Duodenal mucosa (tissue), 2 donors: ENCODE results near the gene TNIK.

Experiments
- H3K27ac ChIP-seq: one replicate; pipeline ENCODE4 v1.7.0; 2013; ENCODE audit warnings: low read depth, low read length
- H3K27me3 ChIP-seq, 2 donors: one replicate each; pipeline ENCODE4 v1.7.0; 2013; ENCODE audit warnings: low read length in 2 of 2, control low read depth in 1 of 2; ENCODE audit not compliant: insufficient read depth in 2 of 2, control insufficient read depth in 1 of 2
- H3K36me3 ChIP-seq, 2 donors: one replicate each; pipeline ENCODE4 v1.7.0; 2013; ENCODE audit warnings: low read length in 2 of 2, control low read depth in 1 of 2; ENCODE audit not compliant: insufficient read depth in 2 of 2, control insufficient read depth in 1 of 2
- H3K4me1 ChIP-seq, 2 donors: one replicate each; pipeline ENCODE4 v1.7.0; 2013; ENCODE audit warnings: low read length in 2 of 2, control low read depth in 1 of 2; ENCODE audit not compliant: insufficient read depth in 2 of 2, control insufficient read depth in 1 of 2
- H3K4me3 ChIP-seq, 2 donors: one replicate each; pipeline ENCODE4 v1.7.0; 2013; ENCODE audit warnings: low read length in 2 of 2, low read depth in 1 of 2
- H3K9ac ChIP-seq, 2 donors: one replicate each; pipeline ENCODE4 v1.7.0; 2013; ENCODE audit warnings: low read length in 2 of 2, low read depth in 1 of 2
- H3K9me3 ChIP-seq, 2 donors: one replicate each; pipeline ENCODE4 v1.7.0; 2013; ENCODE audit warnings: low read length in 2 of 2, control low read depth in 1 of 2; ENCODE audit not compliant: control insufficient read depth in 1 of 2

The TNIK gene

DNA sequence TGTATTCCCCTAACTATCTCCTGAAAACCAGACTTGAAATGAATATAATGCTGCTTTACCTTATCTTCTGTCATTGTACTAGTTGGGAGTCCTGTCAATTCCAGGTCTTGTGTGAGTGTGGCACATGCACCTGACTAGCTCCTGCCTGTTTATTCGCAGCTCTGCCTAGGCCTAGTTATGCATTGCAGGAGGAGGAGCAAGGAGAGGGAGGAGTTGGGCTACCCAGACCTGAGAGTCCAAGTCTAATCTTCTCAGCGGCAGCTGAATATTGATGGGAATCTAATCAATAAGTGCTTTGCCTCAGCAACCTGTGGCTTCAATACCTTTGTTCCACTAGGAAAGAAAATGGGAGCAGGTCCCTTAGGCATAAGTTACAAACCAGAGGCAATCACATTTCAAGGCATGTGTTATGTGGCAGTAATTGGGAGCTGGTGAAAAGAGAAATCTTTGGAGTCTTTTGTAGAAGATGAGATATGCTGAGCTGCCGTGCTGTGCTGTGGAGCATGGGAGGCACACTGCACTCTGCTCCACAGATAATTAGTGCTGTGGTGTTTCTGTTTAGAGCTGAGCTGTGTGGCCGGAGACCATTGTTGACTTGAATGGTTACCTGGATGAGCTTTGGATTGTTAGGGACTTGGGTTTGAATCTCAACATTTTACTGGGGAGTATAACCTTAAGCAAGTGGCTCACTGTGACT lies 433.5 kb downstream of the TNIK start, which contains the start of gene SLC2A2:
SLC2A2 (minus strand) TSS at position 124 of the 697 bp plus-strand sequence; CDS start at position 74, 50 bp downstream.
- H3K4me3 ChIP-seq, result peak within 1 kb of the TSS; percentile 36 to 59
- H3K9ac ChIP-seq, result peak within 1 kb of the TSS in 1 of 2 donors; percentile 45
- H3K9me3 ChIP-seq, result no peaks in the 10 kb centered on the region
- H3K4me1 ChIP-seq, result peaks cover 14 to 20% of the 10 kb centered on the region in 2 donors
- H3K27me3 ChIP-seq, result peaks cover 0 to 4% of the 10 kb centered on the region in 2 donors
- H3K27ac ChIP-seq, result peak within 1 kb of the TSS; percentile 42
- H3K36me3 ChIP-seq, result no peaks in the 10 kb centered on the region

DNA sequence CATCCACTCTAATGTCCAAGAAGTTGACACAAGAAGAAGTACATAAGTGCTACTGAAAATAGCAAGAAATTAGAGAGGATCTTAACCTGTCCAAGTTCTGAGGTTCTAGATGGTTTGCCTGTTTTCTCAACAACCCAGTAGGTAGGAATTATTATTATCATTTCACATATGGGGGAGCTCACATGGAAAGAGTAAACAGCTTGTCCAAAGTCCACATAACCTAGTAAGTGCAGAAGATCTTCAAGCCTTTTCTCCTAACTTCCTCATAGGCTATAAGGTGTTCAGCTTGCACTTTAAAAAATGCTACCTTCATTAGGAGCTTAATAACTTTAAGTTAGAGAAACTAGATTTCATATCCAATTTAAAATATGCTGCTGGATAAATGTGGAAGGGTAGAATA lies 436.6 kb downstream of the TNIK start:
- H3K9me3 ChIP-seq, result no peaks in the 10 kb centered on the region
- H3K27me3 ChIP-seq, result peaks cover 0 to 4% of the 10 kb centered on the region in 2 donors
- no peak overlapping the region for H3K27ac ChIP-seq
- no peaks in the 10 kb centered on the region for H3K36me3 ChIP-seq
- peaks cover 11 to 15% of the 10 kb centered on the region in 2 donors for H3K4me1 ChIP-seq
- no peak overlapping the region for H3K9ac ChIP-seq
- H3K4me3 ChIP-seq, result peak overlapping the region; percentile 37 to 48

DNA sequence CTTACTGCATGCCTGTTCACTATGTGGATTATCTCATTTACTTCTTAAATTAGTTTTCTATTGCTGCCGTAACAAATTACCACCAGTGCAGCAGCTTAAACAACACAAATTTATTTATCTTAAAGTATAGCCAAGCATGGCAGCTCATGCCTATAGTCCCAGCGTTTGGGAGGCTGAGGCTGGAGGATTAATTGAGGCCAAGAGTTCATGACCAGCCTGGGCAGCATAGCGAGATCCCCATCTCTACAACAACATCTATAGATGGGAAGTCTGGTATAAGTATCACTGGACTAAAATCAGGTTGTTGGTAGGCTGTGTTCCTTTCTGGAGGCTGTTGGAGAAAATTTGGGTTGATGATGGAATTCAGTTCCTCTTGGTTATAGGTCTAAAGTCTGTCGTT lies 438.8 kb downstream of the TNIK start:
- Histone ChIP-seq H3K27me3 (no peaks in the 10 kb centered on the region), H3K4me1 (peaks cover 6 to 16% of the 10 kb centered on the region in 2 donors), H3K27ac (no peak overlapping the region), H3K4me3 (peak overlapping the region in 1 of 2 donors; percentile 24), H3K36me3 (no peaks in the 10 kb centered on the region), H3K9ac (no peak overlapping the region), H3K9me3 (no peaks in the 10 kb centered on the region)

DNA sequence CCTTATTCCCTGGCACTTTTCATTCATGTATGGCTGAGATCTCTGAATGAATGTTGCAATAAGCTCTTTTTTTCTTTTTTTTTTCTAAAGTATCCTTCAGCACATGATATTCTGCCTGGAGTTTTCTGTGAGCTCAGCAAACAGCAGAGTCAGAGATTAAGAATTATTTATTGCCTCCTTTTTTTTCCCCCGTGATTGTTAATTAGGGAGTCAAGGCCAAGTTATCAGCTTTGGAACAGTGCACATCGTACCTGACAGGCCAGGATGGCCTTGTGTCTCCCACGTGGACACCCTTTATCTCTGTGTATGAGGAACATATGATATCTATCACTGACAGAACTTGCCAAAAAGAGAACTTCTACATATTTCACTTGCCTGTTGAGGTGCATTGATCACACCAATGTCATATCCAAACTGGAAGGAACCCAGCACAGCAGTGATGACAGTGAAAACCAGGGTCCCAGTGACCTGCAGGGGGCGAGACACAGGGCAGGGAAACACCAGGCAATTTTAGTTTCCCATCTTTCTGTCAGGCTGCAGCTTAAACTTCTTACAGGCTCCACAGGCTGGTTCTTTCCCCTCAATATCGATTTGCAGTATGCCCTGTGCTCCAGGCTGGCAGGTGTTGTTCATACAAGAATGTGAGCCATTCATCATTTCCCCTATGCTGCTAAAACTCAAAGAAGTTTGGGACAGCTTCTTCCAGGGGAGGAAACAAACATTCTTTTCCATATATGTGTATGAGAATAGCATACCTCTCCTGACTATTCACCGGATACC lies 441.9 kb downstream of the TNIK start:
- H3K9me3 ChIP-seq, result no peaks in the 10 kb centered on the region
- no peak overlapping the region for H3K4me3 ChIP-seq
- H3K4me1 ChIP-seq, result peaks cover 6 to 28% of the 10 kb centered on the region in 2 donors
- H3K27me3 ChIP-seq, result no peaks in the 10 kb centered on the region
- H3K9ac ChIP-seq, result no peak overlapping the region
- peaks cover 0 to 5% of the 10 kb centered on the region in 2 donors for H3K36me3 ChIP-seq
- no peak overlapping the region for H3K27ac ChIP-seq

DNA sequence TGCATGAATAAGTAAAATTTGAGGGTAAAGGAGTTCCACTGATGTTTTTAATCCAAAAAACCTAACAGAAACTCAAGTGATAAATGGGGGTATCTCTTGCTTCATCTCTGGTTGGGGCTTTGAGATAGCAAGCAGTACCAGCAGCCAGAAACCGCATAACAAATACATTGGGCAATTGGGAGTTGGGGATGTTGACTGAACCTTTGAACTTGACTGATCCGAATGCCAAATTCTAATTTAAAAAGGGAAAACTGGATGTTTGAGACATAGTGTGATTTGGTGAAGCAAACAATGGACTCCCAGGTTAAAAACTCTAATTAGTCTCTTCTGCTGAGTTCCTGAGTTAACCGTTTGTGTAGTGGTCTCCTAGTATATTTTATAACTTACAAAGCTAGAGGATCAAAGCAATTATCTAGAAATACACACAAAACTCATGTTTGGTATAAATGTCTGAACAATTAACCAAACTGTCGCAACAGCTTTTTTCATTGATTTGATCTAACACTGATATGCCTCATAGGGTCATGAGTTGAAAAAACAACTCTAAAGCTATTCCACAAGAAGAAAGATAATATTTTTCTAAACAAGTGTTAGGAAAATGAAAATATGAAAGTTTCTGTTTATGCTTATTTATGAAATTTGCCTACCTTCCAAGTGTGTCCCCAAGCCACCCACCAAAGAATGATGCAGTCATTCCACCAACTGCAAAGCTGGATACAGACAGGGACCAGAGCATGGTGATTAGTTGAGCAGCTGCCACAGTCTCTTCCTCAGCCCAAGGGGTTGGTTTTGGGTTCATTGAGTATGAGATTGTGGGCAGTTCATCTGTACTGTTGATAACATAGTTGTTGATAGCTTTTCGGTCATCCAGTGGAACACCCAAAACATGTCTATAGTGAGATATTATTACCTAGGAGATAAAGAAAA lies 446.1 kb downstream of the TNIK start:
- Histone ChIP-seq H3K9ac (no peak overlapping the region), H3K36me3 (peaks cover 0 to 5% of the 10 kb centered on the region in 2 donors), H3K27ac (no peak overlapping the region), H3K4me3 (no peak overlapping the region), H3K9me3 (no peaks in the 10 kb centered on the region), H3K27me3 (no peaks in the 10 kb centered on the region), H3K4me1 (peaks cover 19 to 43% of the 10 kb centered on the region in 2 donors)

DNA sequence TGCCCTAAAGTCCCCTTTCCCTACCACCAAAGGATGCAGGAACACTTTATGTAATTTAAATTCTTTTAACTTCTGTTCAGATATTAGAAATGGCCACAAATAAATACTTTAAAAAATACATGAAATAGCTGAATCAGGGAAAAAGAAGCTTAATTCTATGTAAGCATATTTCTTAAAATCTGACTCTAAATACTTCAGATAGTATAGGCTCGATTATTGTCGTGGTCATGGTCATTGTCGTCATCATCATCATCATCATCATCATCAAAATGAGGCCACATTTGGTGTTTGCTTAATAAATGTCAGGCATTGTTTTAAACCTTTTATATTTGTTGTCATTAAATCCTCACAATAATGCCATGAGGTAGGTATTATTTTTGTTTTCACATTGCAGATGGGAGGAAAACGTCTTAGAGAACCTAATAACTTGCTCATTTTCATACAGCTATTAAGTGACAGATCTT lies 448.3 kb downstream of the TNIK start:
- Histone ChIP-seq H3K9me3 (no peaks in the 10 kb centered on the region), H3K4me1 (peaks cover 13 to 27% of the 10 kb centered on the region in 2 donors), H3K4me3 (no peak overlapping the region), H3K27me3 (no peaks in the 10 kb centered on the region), H3K9ac (no peak overlapping the region), H3K36me3 (peaks cover 2 to 8% of the 10 kb centered on the region in 2 donors), H3K27ac (no peak overlapping the region)
